T-helper 2 cell treated with Interferon-gamma antibody and Interleukin-4, amounts not matched to agents 5 μg/mL and 100 μg/mL, for 36 hours (primary cell): ENCODE data around the gene PRSS3.
"Not testable (repeated sequence)": the region's sequence is repeated elsewhere in the genome, so short reads cannot be mapped to it uniquely, and the experiment has no call there.

Experiments
- DNase-seq: peaks from one replicate; pipeline ENCODE4 v3.0.0; 2021; ENCODE audit warnings: low spot score
- H3K27ac Mint-ChIP-seq: one replicate; pipeline ENCODE4 v1.8.0; 2021; ENCODE audit warnings: mild to moderate bottlenecking, mixed read lengths
- H3K27me3 Mint-ChIP-seq: one replicate; pipeline ENCODE4 v1.8.0; 2021; ENCODE audit warnings: low read depth, mixed read lengths
- H3K36me3 Mint-ChIP-seq: one replicate; pipeline ENCODE4 v1.8.0; 2021; ENCODE audit warnings: low read depth, mixed read lengths
- H3K4me1 Mint-ChIP-seq: one replicate; pipeline ENCODE4 v1.8.0; 2021; ENCODE audit warnings: low read depth, mixed read lengths
- H3K4me3 Mint-ChIP-seq: one replicate; pipeline ENCODE4 v1.8.0; 2022; ENCODE audit warnings: mild to moderate bottlenecking, moderate library complexity, mixed read lengths
- H3K9me3 Mint-ChIP-seq: one replicate; pipeline ENCODE4 v1.8.0; 2021; ENCODE audit warnings: mixed read lengths

The PRSS3 gene

GRCh38 chr9:33774074-33774659 is 21.2 kb upstream of the PRSS3 start:
- peaks cover 21% of the 10 kb centered on the region for H3K27me3 Mint-ChIP-seq
- H3K4me3 Mint-ChIP-seq, H3K36me3 Mint-ChIP-seq, DNase-seq, H3K9me3 Mint-ChIP-seq, H3K27ac Mint-ChIP-seq: not testable (repeated sequence)
- peaks cover 14% of the 10 kb centered on the region for H3K4me1 Mint-ChIP-seq

- DNase-seq = no peak
- Mint-ChIP-seq H3K4me3 (no peak overlapping the region), H3K9me3 (no peaks in the 10 kb centered on the region), H3K36me3 (no peaks in the 10 kb centered on the region), H3K27ac (no peak overlapping the region), H3K27me3 (peaks cover 31% of the 10 kb centered on the region), H3K4me1 (peaks cover 7% of the 10 kb centered on the region)
Observed at GRCh38 chr9:33776578-33776977, 18.8 kb upstream of the PRSS3 start.

GRCh38 chr9:33778700-33779351 is 16.5 kb upstream of the PRSS3 start:
- peak; percentile 30 for DNase-seq
- Mint-ChIP-seq H3K4me3 (no peak overlapping the region), H3K9me3 (no peaks in the 10 kb centered on the region), H3K4me1 (peaks cover 13% of the 10 kb centered on the region), H3K27me3 (peaks cover 35% of the 10 kb centered on the region), H3K27ac (no peak overlapping the region), H3K36me3 (no peaks in the 10 kb centered on the region)

GRCh38 chr9:33780276-33780675 is 15.1 kb upstream of the PRSS3 start:
- no peaks in the 10 kb centered on the region for H3K9me3 Mint-ChIP-seq
- peaks cover 34% of the 10 kb centered on the region for H3K27me3 Mint-ChIP-seq
- H3K27ac Mint-ChIP-seq = no peak overlapping the region

GRCh38 chr9:33781736-33782135 is 13.6 kb upstream of the PRSS3 start:
- Mint-ChIP-seq H3K9me3 (no peaks in the 10 kb centered on the region), H3K4me1 (peaks cover 10% of the 10 kb centered on the region), H3K27me3 (peaks cover 36% of the 10 kb centered on the region), H3K36me3 (no peaks in the 10 kb centered on the region), H3K4me3 (no peak overlapping the region), H3K27ac (no peak overlapping the region)
- DNase-seq = no peak

More at GRCh38 chr9:33780276-33780675, 15.1 kb upstream of the PRSS3 start:
- H3K36me3 Mint-ChIP-seq = no peaks in the 10 kb centered on the region
- peaks cover 13% of the 10 kb centered on the region for H3K4me1 Mint-ChIP-seq
- no peak overlapping the region for H3K4me3 Mint-ChIP-seq
- no peak for DNase-seq

GRCh38 chr9:33782395-33783152 is 12.8 kb upstream of the PRSS3 start:
- H3K27me3 Mint-ChIP-seq = peaks cover 41% of the 10 kb centered on the region

GRCh38 chr9:33785914-33786313 is 9.4 kb upstream of the PRSS3 start:
- Mint-ChIP-seq H3K4me1 (peaks cover 6% of the 10 kb centered on the region), H3K27ac (no peak overlapping the region), H3K4me3 (no peak overlapping the region), H3K36me3 (no peaks in the 10 kb centered on the region), H3K9me3 (no peaks in the 10 kb centered on the region), H3K27me3 (peaks cover 35% of the 10 kb centered on the region)
- no peak for DNase-seq

More at GRCh38 chr9:33782395-33783152, 12.8 kb upstream of the PRSS3 start:
- H3K36me3 Mint-ChIP-seq = no peaks in the 10 kb centered on the region
- H3K9me3 Mint-ChIP-seq = no peaks in the 10 kb centered on the region
- H3K4me1 Mint-ChIP-seq = peaks cover 10% of the 10 kb centered on the region
- H3K27ac Mint-ChIP-seq = no peak overlapping the region
- H3K4me3 Mint-ChIP-seq = no peak overlapping the region
- no peak for DNase-seq

GRCh38 chr9:33786681-33787080 is 8.7 kb upstream of the PRSS3 start:
- Mint-ChIP-seq H3K36me3 (no peaks in the 10 kb centered on the region), H3K27ac (no peak overlapping the region), H3K4me1 (peaks cover 6% of the 10 kb centered on the region), H3K9me3 (no peaks in the 10 kb centered on the region), H3K27me3 (peaks cover 40% of the 10 kb centered on the region), H3K4me3 (no peak overlapping the region)
- no peak for DNase-seq

- no peaks in the 10 kb centered on the region for H3K36me3 Mint-ChIP-seq
- no peaks in the 10 kb centered on the region for H3K9me3 Mint-ChIP-seq
- H3K27ac Mint-ChIP-seq = no peak overlapping the region
- H3K27me3 Mint-ChIP-seq = peaks cover 48% of the 10 kb centered on the region
- no peak overlapping the region for H3K4me3 Mint-ChIP-seq
- DNase-seq = no peak
- no peaks in the 10 kb centered on the region for H3K4me1 Mint-ChIP-seq
Observed at GRCh38 chr9:33787839-33788238, 7.5 kb upstream of the PRSS3 start.

GRCh38 chr9:33789429-33789828 is 5.9 kb upstream of the PRSS3 start:
- H3K4me1 Mint-ChIP-seq, H3K9me3 Mint-ChIP-seq, H3K36me3 Mint-ChIP-seq, H3K4me3 Mint-ChIP-seq, DNase-seq, H3K27ac Mint-ChIP-seq: not testable (repeated sequence)
- H3K27me3 Mint-ChIP-seq = peaks cover 49% of the 10 kb centered on the region

GRCh38 chr9:33791117-33791516 is 4.2 kb upstream of the PRSS3 start:
- Mint-ChIP-seq H3K4me1 (no peaks in the 10 kb centered on the region), H3K27ac (no peak overlapping the region), H3K27me3 (peaks cover 46% of the 10 kb centered on the region), H3K36me3 (no peaks in the 10 kb centered on the region), H3K4me3 (no peak overlapping the region), H3K9me3 (no peaks in the 10 kb centered on the region)
- no peak for DNase-seq

GRCh38 chr9:33793496-33793895 is 1.9 kb upstream of the PRSS3 start:
- not testable (repeated sequence) for H3K4me3 Mint-ChIP-seq, H3K27ac Mint-ChIP-seq, H3K4me1 Mint-ChIP-seq, H3K9me3 Mint-ChIP-seq, H3K36me3 Mint-ChIP-seq, DNase-seq
- H3K27me3 Mint-ChIP-seq = peaks cover 38% of the 10 kb centered on the region

- Mint-ChIP-seq H3K4me3 (no peak overlapping the region), H3K36me3 (no peaks in the 10 kb centered on the region), H3K4me1 (no peaks in the 10 kb centered on the region), H3K27ac (no peak overlapping the region), H3K9me3 (no peaks in the 10 kb centered on the region), H3K27me3 (peaks cover 35% of the 10 kb centered on the region)
- no peak for DNase-seq
Observed at GRCh38 chr9:33794560-33794959, 801 bp upstream of the PRSS3 start.

- DNase-seq = no peak
- Mint-ChIP-seq H3K27me3 (peaks cover 37% of the 10 kb centered on the region), H3K9me3 (no peaks in the 10 kb centered on the region), H3K36me3 (no peaks in the 10 kb centered on the region), H3K27ac (no peak overlapping the region), H3K4me3 (no peak overlapping the region), H3K4me1 (no peaks in the 10 kb centered on the region)
Observed at GRCh38 chr9:33795819-33796218, 458 bp downstream of the PRSS3 start.
